HG03432 (cell line): ENCODE measurements around the gene DPF3.
"Not testable (repeated sequence)": the region's sequence is repeated elsewhere in the genome, so short reads cannot be mapped to it uniquely, and the experiment has no call there.

Experiments
- ATAC-seq: cut with Tn5 transposase; IDR thresholded peaks from one replicate; pipeline ENCODE4 v1.9.1; 2021; ENCODE audit warnings: mild to moderate bottlenecking, moderate library complexity; ENCODE audit not compliant: unreplicated experiment

DPF3 gene

GRCh38 chr14:72776701-72777261 is 117.1 kb downstream of the DPF3 start:
- no peak for ATAC-seq

- ATAC-seq = no peak
Observed at GRCh38 chr14:72775923-72776554, 117.9 kb downstream of the DPF3 start.

GRCh38 chr14:72774894-72775620 is 118.8 kb downstream of the DPF3 start:
- no peak for ATAC-seq

- ATAC-seq = no peak
Observed at GRCh38 chr14:72774141-72774540, 119.8 kb downstream of the DPF3 start.

GRCh38 chr14:72771561-72771960 is 122.3 kb downstream of the DPF3 start:
- ATAC-seq = no peak

GRCh38 chr14:72766296-72766695 is 127.6 kb downstream of the DPF3 start:
- ATAC-seq = no peak

- no peak for ATAC-seq
Observed at GRCh38 chr14:72763892-72764291, 130.0 kb downstream of the DPF3 start.

- no peak for ATAC-seq
Observed at GRCh38 chr14:72759670-72760069, 134.2 kb downstream of the DPF3 start.

GRCh38 chr14:72758993-72759392 is 134.9 kb downstream of the DPF3 start:
- no peak for ATAC-seq

- no peak for ATAC-seq
Observed at GRCh38 chr14:72758420-72758819, 135.5 kb downstream of the DPF3 start.

GRCh38 chr14:72756967-72757366 is 136.9 kb downstream of the DPF3 start:
- no peak for ATAC-seq

GRCh38 chr14:72755766-72756165 is 138.1 kb downstream of the DPF3 start:
- ATAC-seq = no peak

GRCh38 chr14:72754949-72755348 is 139.0 kb downstream of the DPF3 start:
- no peak for ATAC-seq

- no peak for ATAC-seq
Observed at GRCh38 chr14:72753879-72754400, 140.0 kb downstream of the DPF3 start.

- ATAC-seq = no peak
Observed at GRCh38 chr14:72753044-72753710, 140.7 kb downstream of the DPF3 start.

- ATAC-seq = no peak
Observed at GRCh38 chr14:72752034-72752412, 141.9 kb downstream of the DPF3 start.

GRCh38 chr14:72751276-72752033 is 142.4 kb downstream of the DPF3 start:
- no peak for ATAC-seq

- ATAC-seq = not testable (repeated sequence)
Observed at GRCh38 chr14:72748921-72749320, 145.0 kb downstream of the DPF3 start.

- ATAC-seq = no peak
Observed at GRCh38 chr14:72747652-72748051, 146.2 kb downstream of the DPF3 start.

- ATAC-seq = no peak
Observed at GRCh38 chr14:72745991-72746980, 147.6 kb downstream of the DPF3 start.
